GM12878 (cell line): ENCODE data around the gene ERN1. TPM values are rescaled to one million over a fixed set of nuclear protein-coding genes. Genes with fewer than 3 reads are reported as not detected.

Source experiments
- ATAC-seq: fragments of 200-7000 bp; cut with Tn5 transposase; 3 replicates; pipeline ENCODE4 v1.9.1; 2020; ENCODE audit warnings: mild to moderate bottlenecking, moderate library complexity
- BruUV-seq: library from RNA; stranded (reverse); fragments of 400-500 nt; replicated peaks from 2 replicates; lab custom pipeline; 2021; lab: Mats Ljungman, UMichigan
- CTCF ChIA-PET: fragments of 300-600 bp; sonication (Branson Sonifier 250); formaldehyde crosslinking; extraction: SDS; loops from one replicate; lab custom pipeline; 2021; ENCODE audit warnings: inconsistent platforms; lab: Yijun Ruan, JAX
- POLR2A ChIA-PET: fragments of 350-600 bp; formaldehyde crosslinking; extraction: SDS; loops from one replicate; lab custom pipeline; 2021; ENCODE audit warnings: inconsistent platforms; lab: Charles Lee
- RAD21 ChIA-PET: fragments of 300-600 bp; sonication (Branson Sonifier 250); formaldehyde crosslinking; loops from one replicate; lab custom pipeline; 2023; ENCODE audit warnings: antibody characterized with exemption; ENCODE audit not compliant: unreplicated experiment; lab: Charles Lee
- SMC1A ChIA-PET: fragments of 300-600 bp; sonication (Branson Sonifier 250); formaldehyde crosslinking; loops from one replicate; lab custom pipeline; 2023; ENCODE audit not compliant: unreplicated experiment, uncharacterized antibody; lab: Charles Lee
- DNase-seq: peaks from one replicate; pipeline ENCODE4 v3.0.0-alpha.2; 2011; ENCODE audit warnings: low read depth, low spot score
- FAIRE-seq: peaks from 3 replicates; lab custom pipeline; 2011; peaks lifted over from hg19 to GRCh38; lab: Jason Lieb, UNC
- H2AFZ ChIP-seq: 2 replicates; pipeline ENCODE4 v1.6.0; 2011; ENCODE audit warnings: low read depth, low read length, control low read depth; ENCODE audit not compliant: control insufficient read depth
- H3K27ac ChIP-seq: 2 replicates; pipeline ENCODE4 v1.5.1; 2011; ENCODE audit warnings: control low read depth; ENCODE audit not compliant: control insufficient read depth, insufficient read depth
- H3K27me3 ChIP-seq, 2 experiments: replicated peaks in 1 of 2; 2 replicates each; pipeline versions ENCODE4 v1.6.0 to v1.6.1; 2011; ENCODE audit warnings: low read length in 1 of 2; ENCODE audit not compliant: control insufficient read depth in 2 of 2, insufficient read depth in 2 of 2
- H3K36me3 ChIP-seq, 2 experiments: 2 replicates each; pipeline ENCODE4 v1.5.1; 2011; ENCODE audit warnings: low read length in 1 of 2; ENCODE audit not compliant: control insufficient read depth in 2 of 2, insufficient read depth in 2 of 2
- H3K4me1 ChIP-seq: 2 replicates; pipeline ENCODE4 v1.6.1; 2011; ENCODE audit warnings: mild to moderate bottlenecking, low read length, moderate library complexity, mixed read lengths; ENCODE audit not compliant: control insufficient read depth, insufficient read depth
- H3K4me2 ChIP-seq: 2 replicates; pipeline ENCODE4 v1.6.0; 2011; ENCODE audit warnings: control low read depth; ENCODE audit not compliant: control insufficient read depth, insufficient read depth
- H3K4me3 ChIP-seq: fragments of 200-600 bp; sonication (generic); 2 replicates; pipeline ENCODE4 v1.5.1; 2016
- H3K79me2 ChIP-seq: 2 replicates; pipeline ENCODE4 v1.6.0; 2011; ENCODE audit warnings: low read length; ENCODE audit not compliant: control insufficient read depth, insufficient read depth
- H3K9ac ChIP-seq: 2 replicates; pipeline ENCODE4 v1.8.0; 2011; ENCODE audit warnings: low read length, control low read depth, mixed read lengths; ENCODE audit not compliant: control insufficient read depth, insufficient read depth
- H3K9me3 ChIP-seq: replicated peaks from 3 replicates; pipeline ENCODE4 v1.5.1; 2011; ENCODE audit warnings: mild to moderate bottlenecking, low read length; ENCODE audit not compliant: control insufficient read depth, insufficient read depth
- H4K20me1 ChIP-seq: 2 replicates; pipeline ENCODE4 v1.6.0; 2011; ENCODE audit not compliant: control insufficient read depth, insufficient read depth
- ATF7 ChIP-seq: fragments of 450-650 bp; IDR thresholded peaks from 2 replicates; pipeline ENCODE4 v1.6.1; 2016; ENCODE audit warnings: low read depth, mild to moderate bottlenecking
- CHD4 ChIP-seq: fragments of 200-600 bp; sonication (generic); IDR thresholded peaks from 2 replicates; pipeline ENCODE4 v1.6.1; 2016; ENCODE audit warnings: mild to moderate bottlenecking
- EZH2 ChIP-seq: IDR thresholded peaks from 2 replicates; pipeline ENCODE4 v1.6.1; 2012; ENCODE audit warnings: low read depth, mild to moderate bottlenecking, control low read depth, inconsistent platforms, low read length, borderline replicate concordance; ENCODE audit not compliant: control insufficient read depth
- FOXK2 ChIP-seq: fragments of 450-650 bp; IDR thresholded peaks from 2 replicates; pipeline ENCODE4 v1.6.1; 2017; ENCODE audit warnings: mild to moderate bottlenecking, moderate library complexity
- USF2 ChIP-seq: IDR thresholded peaks from 2 replicates; pipeline ENCODE4 v1.6.1; 2011; ENCODE audit warnings: low read depth, low read length, improper control_type of control experiment, borderline replicate concordance
- WGBS: methylation state at CpG from one replicate; pipeline ENCODE4 v1.1.6; 2016; ENCODE audit warnings: low lambda C conversion rate; ENCODE audit not compliant: insufficient replicate concordance, insufficient coverage; ENCODE audit errors: missing lambda C conversion rate; 5-methylcytosine and 5-hydroxymethylcytosine counted together
- in situ Hi-C: fragments of 300-500 bp; cut with MboI; formaldehyde crosslinking; loops from 9 replicates; pipeline ENCODE4 v1.14.3; 2018; ENCODE audit warnings: mixed read lengths
- intact Hi-C: fragments of 100-400 bp; cut with micrococcal nuclease; formaldehyde crosslinking; loops from one replicate; pipeline ENCODE4 v1.14.2; 2022; ENCODE audit not compliant: unreplicated experiment
- polyA plus RNA-seq, 11 experiments: library from polyadenylated mRNA; depleted of rRNA in 4 of 11; unstranded in 6 of 11; stranded (reverse) in 5 of 11; fragments of >200 nt; fragmentation: Nextera tagmentation in 4 of 11; fragmentation: Illumina TruSeq in 1 of 11; extraction: Ambion mirVana in 4 of 11; extraction: Trizol in 1 of 11; gene quantifications; 1 replicate in 1 of 11; 2 replicates in 10 of 11; pipeline versions ENCODE4 v1.2.1 to v1.2.3, GENCODE V29; 2011 to 2016; ENCODE audit warnings: inconsistent platforms in 2 of 11, missing spikeins in 2 of 11, low read depth in 1 of 11
- total RNA-seq, 4 experiments: library from RNA; depleted of rRNA in 3 of 4; stranded (reverse); fragments of >200 nt in 3 of 4; fragmentation: Illumina TruSeq in 1 of 4; extraction: Trizol in 1 of 4; gene quantifications; 2 replicates each; pipeline versions ENCODE4 v1.2.1 to v1.2.3, GENCODE V29; 2013 to 2021
- TF ChIP-seq, protein P1 (sequence below): fragments of 450-650 bp; IDR thresholded peaks from 2 replicates; pipeline ENCODE4 v1.6.1; 2017; ENCODE audit warnings: mild to moderate bottlenecking, moderate library complexity

Gene ERN1
- total and polyA plus RNA-seq, 10 of the 15 experiments (the other 5 are each of a cell fraction or from before 2014, with no cell fraction given), result 2.6 to 19.2 (median 7.6) TPM

- ChIA-PET POLR2A (interaction anchor here (0.7 to 4.6 kb wide), 9 partner anchors 18 to 107 kb away, joined by 3 to 22 read pairs (median 3); partner anchors contain the start of gene ICAM2), RAD21 (interaction anchor here (0.7 to 14.4 kb wide), 4 partner anchors 8 to 99 kb away, joined by 3 to 507 read pairs (median 6); no protein-coding TSS in a partner anchor), SMC1A (interaction anchor here (0.9 to 11.2 kb wide), 6 partner anchors 12 to 106 kb away, joined by 3 to 151 read pairs (median 8); partner anchors contain the start of gene ICAM2), CTCF (interaction anchor here (1.0 to 1.8 kb wide), 6 partner anchors 52 to 180 kb away, joined by 4 to 6 read pairs (median 4); no protein-coding TSS in a partner anchor)
- H3K4me1 ChIP-seq, result peaks cover 25% of the 10 kb centered on the region
- H3K9me3 ChIP-seq, result no peaks in the 10 kb centered on the region; the same call in 1 of the 3 replicates
- peak overlapping the region; percentile 18; the same call in 1 of the 2 replicates for H3K4me2 ChIP-seq
- no peak overlapping the region for H3K4me3 ChIP-seq
- in situ Hi-C loops (no loop called here), intact Hi-C loops (no loop called here)
- WGBS, result 42% methylated on average over 1 of the region's 1 CpG
- no peak overlapping the region; the same call in 1 of the 2 replicates for H3K27ac ChIP-seq
- H2AFZ ChIP-seq, result no peak overlapping the region
- no peak for DNase-seq
- BruUV-seq, result TSS peak; percentile 43
- H3K9ac ChIP-seq, result no peak overlapping the region
- no peaks in the 10 kb centered on the region for H3K27me3 ChIP-seq
- no peak for ATAC-seq
- H4K20me1 ChIP-seq, result no peaks in the 10 kb centered on the region
- H3K36me3 ChIP-seq, result no peaks in the 10 kb centered on the region; a peak in 1 of 4 replicates
- FAIRE-seq, result no peak
- peaks cover 65% of the 10 kb centered on the region for H3K79me2 ChIP-seq
- TF ChIP-seq ATF7, result peak; percentile 33; the same call in 1 of the 2 replicates
- no peak for TF ChIP-seq FOXK2
- no peak for TF ChIP-seq EZH2
- no peak for TF ChIP-seq USF2
- TF ChIP-seq, protein P1, sequence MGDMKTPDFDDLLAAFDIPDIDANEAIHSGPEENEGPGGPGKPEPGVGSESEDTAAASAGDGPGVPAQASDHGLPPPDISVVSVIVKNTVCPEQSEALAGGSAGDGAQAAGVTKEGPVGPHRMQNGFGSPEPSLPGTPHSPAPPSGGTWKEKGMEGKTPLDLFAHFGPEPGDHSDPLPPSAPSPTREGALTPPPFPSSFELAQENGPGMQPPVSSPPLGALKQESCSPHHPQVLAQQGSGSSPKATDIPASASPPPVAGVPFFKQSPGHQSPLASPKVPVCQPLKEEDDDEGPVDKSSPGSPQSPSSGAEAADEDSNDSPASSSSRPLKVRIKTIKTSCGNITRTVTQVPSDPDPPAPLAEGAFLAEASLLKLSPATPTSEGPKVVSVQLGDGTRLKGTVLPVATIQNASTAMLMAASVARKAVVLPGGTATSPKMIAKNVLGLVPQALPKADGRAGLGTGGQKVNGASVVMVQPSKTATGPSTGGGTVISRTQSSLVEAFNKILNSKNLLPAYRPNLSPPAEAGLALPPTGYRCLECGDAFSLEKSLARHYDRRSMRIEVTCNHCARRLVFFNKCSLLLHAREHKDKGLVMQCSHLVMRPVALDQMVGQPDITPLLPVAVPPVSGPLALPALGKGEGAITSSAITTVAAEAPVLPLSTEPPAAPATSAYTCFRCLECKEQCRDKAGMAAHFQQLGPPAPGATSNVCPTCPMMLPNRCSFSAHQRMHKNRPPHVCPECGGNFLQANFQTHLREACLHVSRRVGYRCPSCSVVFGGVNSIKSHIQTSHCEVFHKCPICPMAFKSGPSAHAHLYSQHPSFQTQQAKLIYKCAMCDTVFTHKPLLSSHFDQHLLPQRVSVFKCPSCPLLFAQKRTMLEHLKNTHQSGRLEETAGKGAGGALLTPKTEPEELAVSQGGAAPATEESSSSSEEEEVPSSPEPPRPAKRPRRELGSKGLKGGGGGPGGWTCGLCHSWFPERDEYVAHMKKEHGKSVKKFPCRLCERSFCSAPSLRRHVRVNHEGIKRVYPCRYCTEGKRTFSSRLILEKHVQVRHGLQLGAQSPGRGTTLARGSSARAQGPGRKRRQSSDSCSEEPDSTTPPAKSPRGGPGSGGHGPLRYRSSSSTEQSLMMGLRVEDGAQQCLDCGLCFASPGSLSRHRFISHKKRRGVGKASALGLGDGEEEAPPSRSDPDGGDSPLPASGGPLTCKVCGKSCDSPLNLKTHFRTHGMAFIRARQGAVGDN, result no peak
- no peak for TF ChIP-seq CHD4
- TF ChIP-seq, all 136 proteins: peak for 1
These were observed 3.0 kb downstream of the ERN1 start for GRCh38 chr17:64126918-64127317.
